K562 (cell line): ENCODE data around the gene AHCYL2. TPM values are rescaled to one million over a fixed set of nuclear protein-coding genes. Genes with fewer than 3 reads are reported as not detected.

Experiments
- MBD2 ChIP-seq: sonication (generic); IDR thresholded peaks from 2 replicates; pipeline ENCODE4 v1.6.1; 2016; ENCODE audit warnings: low read depth, borderline replicate concordance
- POLR2A ChIP-seq: fragments of 450-650 bp; conservative IDR thresholded peaks from 2 replicates; pipeline ENCODE4 v1.6.1; 2016
- POLR2B ChIP-seq: fragments of 450-650 bp; IDR thresholded peaks from 2 replicates; pipeline ENCODE4 v1.6.1; 2018; ENCODE audit warnings: low read depth; ENCODE audit not compliant: partially characterized antibody
- TEAD2 ChIP-seq: fragments of 450-650 bp; IDR thresholded peaks from 2 replicates; pipeline ENCODE4 v1.6.1; 2016; ENCODE audit warnings: missing genetic modification characterization, control low read depth, missing compliant biosample characterization
- XRCC4 ChIP-seq: IDR thresholded peaks from one replicate; pipeline ENCODE4 v1.6.1; 2011; ENCODE audit not compliant: insufficient read depth, insufficient read length; ENCODE audit errors: extremely low read depth
- ZBTB40 ChIP-seq, 2 experiments: fragments of 450-650 bp in 1 of 2; sonication (generic) in 1 of 2; formaldehyde crosslinking in 1 of 2; IDR thresholded peaks; 2 replicates each; pipeline versions ENCODE4 v1.7.1 to v1.9.0; 2016 to 2022; ENCODE audit warnings: inconsistent platforms in 1 of 2, mild to moderate bottlenecking in 1 of 2, missing genetic modification reagents in 1 of 2
- ZNF146 ChIP-seq: IDR thresholded peaks from one replicate; pipeline ENCODE4 v1.6.1; 2018; ENCODE audit warnings: missing compliant biosample characterization; ENCODE audit not compliant: unreplicated experiment
- ZNF318 ChIP-seq, 2 experiments: fragments of 450-650 bp; IDR thresholded peaks; 2 replicates each; pipeline ENCODE4 v1.6.1; 2016; ENCODE audit warnings: mild to moderate bottlenecking in 2 of 2, borderline replicate concordance in 1 of 2, low read depth in 1 of 2, moderate library complexity in 1 of 2
- ZNF431 ChIP-seq: sonication (generic); formaldehyde crosslinking; IDR thresholded peaks from 2 replicates; pipeline ENCODE4 v1.8.0; 2022; ENCODE audit warnings: mild to moderate bottlenecking, missing genetic modification reagents
- polyA plus RNA-seq, 8 experiments: library from polyadenylated mRNA; depleted of rRNA in 4 of 8; stranded (reverse) in 5 of 8; unstranded in 3 of 8; fragments of >200 nt; fragmentation: Nextera tagmentation in 2 of 8; fragmentation: Illumina TruSeq in 1 of 8; extraction: Ambion mirVana in 2 of 8; extraction: Trizol in 1 of 8; gene quantifications; 2 replicates each; pipeline versions ENCODE4 v1.2.1 to v1.2.3, GENCODE V29; 2011 to 2014; ENCODE audit warnings: inconsistent platforms in 1 of 8, missing spikeins in 1 of 8
- total RNA-seq, 7 experiments: library from RNA; depleted of rRNA in 6 of 7; stranded (reverse); fragments of >200 nt in 6 of 7; fragmentation: Illumina TruSeq in 2 of 7; extraction: Trizol in 2 of 7; gene quantifications; 2 replicates each; pipeline versions ENCODE4 v1.2.1 to v1.2.3, GENCODE V29; 2011 to 2021; ENCODE audit warnings: low replicate concordance in 1 of 7

The AHCYL2 gene
- total and polyA plus RNA-seq, 9 of the 15 experiments (the other 6 are each of a cell fraction or from before 2014, with no cell fraction given) = 0.93 to 10.5 (median 5.2) TPM

GRCh38 chr7:129438839-129439651 lies 214.2 kb downstream of the AHCYL2 start (continued):
- TF ChIP-seq POLR2B (peak; percentile 11), MBD2 (peak; percentile 82), TEAD2 (tag) (no peak), ZNF431 (CRISPR knock-in tag) (no peak), ZNF318 (IDR thresholded peaks at IDR 0.05; ENCODE audit: borderline replicate concordance in 1 of 2, low read depth in 1 of 2) (no peak; a peak in 2 of 4 replicates), ZBTB40 (IDR thresholded peaks at IDR 0.05) (0 out of 2 replicates have a peak, but pooled peaks have one; percentile 31), ZBTB40 (CRISPR knock-in tag; IDR thresholded peaks at IDR 0.05) (no peak), POLR2A (peak; percentile 53), XRCC4 (no peak), ZNF146 (no peak)
